CD4-positive, CD25-positive, alpha-beta regulatory T cell (primary cell): ENCODE data around the gene PMEL. TPM values are rescaled to one million over a fixed set of nuclear protein-coding genes. Genes with fewer than 3 reads are reported as not detected.
A peak's percentile ranks its signal among the peaks of the same experiment; 100 is the strongest.
"Not testable (repeated sequence)": the region's sequence is repeated elsewhere in the genome, so short reads cannot be mapped to it uniquely, and the experiment has no call there.

Source experiments
- ATAC-seq, 2 donors: fragments of 150-1000 bp; cut with Tn5 transposase; one replicate each; pipeline ENCODE4 v1.10.0; 2021; ENCODE audit warnings: low read depth in 2 of 2, moderate number of reproducible peaks in 2 of 2, moderate library complexity in 1 of 2
- DNase-seq, 3 donors: peaks; one replicate each; pipeline versions ENCODE4 v3.0.0 to v3.0.0-alpha.2; 2012 to 2022; ENCODE audit warnings: mixed read lengths in 1 of 3
- H3K27ac ChIP-seq: one replicate; pipeline ENCODE4 v1.7.0; 2013; ENCODE audit warnings: mild to moderate bottlenecking, low read length; ENCODE audit not compliant: insufficient read depth, poor library complexity, severe bottlenecking
- H3K27me3 ChIP-seq: one replicate; pipeline ENCODE4 v1.7.0; 2013; ENCODE audit warnings: low read length; ENCODE audit not compliant: control insufficient read depth, insufficient read depth
- H3K36me3 ChIP-seq: one replicate; pipeline ENCODE4 v1.7.0; 2013; ENCODE audit warnings: mild to moderate bottlenecking, low read length, moderate library complexity; ENCODE audit not compliant: control insufficient read depth, insufficient read depth
- H3K4me1 ChIP-seq: 2 replicates; pipeline ENCODE4 v1.7.0; 2013; ENCODE audit warnings: mild to moderate bottlenecking, low read length; ENCODE audit not compliant: insufficient read depth, control insufficient read depth, poor library complexity, severe bottlenecking
- H3K4me3 ChIP-seq: one replicate; pipeline ENCODE4 v1.7.0; 2013; ENCODE audit warnings: low read depth, mild to moderate bottlenecking, low read length, moderate library complexity
- H3K9me3 ChIP-seq, 2 experiments: 1 replicate in 1 of 2; 2 replicates in 1 of 2; pipeline ENCODE4 v1.7.0; 2013; ENCODE audit warnings: low read length in 2 of 2, mild to moderate bottlenecking in 1 of 2, moderate library complexity in 1 of 2; ENCODE audit not compliant: control insufficient read depth in 2 of 2
- H3K27ac Mint-ChIP-seq, 3 donors: one replicate each; pipeline ENCODE4 v1.8.0; 2020 to 2022; ENCODE audit warnings: mild to moderate bottlenecking in 3 of 3, mixed read lengths in 3 of 3, moderate library complexity in 2 of 3
- H3K27me3 Mint-ChIP-seq: one replicate; pipeline ENCODE4 v1.8.0; 2022; ENCODE audit warnings: mild to moderate bottlenecking, mixed read lengths
- H3K36me3 Mint-ChIP-seq: one replicate; pipeline ENCODE4 v1.8.0; 2020; ENCODE audit warnings: mixed read lengths
- H3K4me1 Mint-ChIP-seq, 4 donors: one replicate each; pipeline ENCODE4 v1.8.0; 2020 to 2022; ENCODE audit warnings: mixed read lengths in 4 of 4, mild to moderate bottlenecking in 1 of 4
- H3K4me3 Mint-ChIP-seq, 4 donors: one replicate each; pipeline ENCODE4 v1.8.0; 2020 to 2022; ENCODE audit warnings: mild to moderate bottlenecking in 4 of 4, mixed read lengths in 4 of 4, moderate library complexity in 3 of 4
- H3K9me3 Mint-ChIP-seq, 7 donors: one replicate each; pipeline ENCODE4 v1.8.0; 2020 to 2022; ENCODE audit warnings: mixed read lengths in 7 of 7, mild to moderate bottlenecking in 3 of 7, moderate library complexity in 2 of 7
- polyA plus RNA-seq, 4 donors: library from polyadenylated mRNA; unstranded; fragments of 300-500 nt; fragmentation: Illumina TruSeq; gene quantifications; one replicate each; pipeline ENCODE4 v1.2.3, GENCODE V29; 2021
- total RNA-seq: library from RNA; stranded (reverse); gene quantifications from one replicate; pipeline ENCODE4 v1.2.3, GENCODE V29; 2022

PMEL gene
- total and polyA plus RNA-seq, 5 donors from 2014 or later, result 0.52 to 0.86 (median 0.63) TPM; not detected in 1

DNA sequence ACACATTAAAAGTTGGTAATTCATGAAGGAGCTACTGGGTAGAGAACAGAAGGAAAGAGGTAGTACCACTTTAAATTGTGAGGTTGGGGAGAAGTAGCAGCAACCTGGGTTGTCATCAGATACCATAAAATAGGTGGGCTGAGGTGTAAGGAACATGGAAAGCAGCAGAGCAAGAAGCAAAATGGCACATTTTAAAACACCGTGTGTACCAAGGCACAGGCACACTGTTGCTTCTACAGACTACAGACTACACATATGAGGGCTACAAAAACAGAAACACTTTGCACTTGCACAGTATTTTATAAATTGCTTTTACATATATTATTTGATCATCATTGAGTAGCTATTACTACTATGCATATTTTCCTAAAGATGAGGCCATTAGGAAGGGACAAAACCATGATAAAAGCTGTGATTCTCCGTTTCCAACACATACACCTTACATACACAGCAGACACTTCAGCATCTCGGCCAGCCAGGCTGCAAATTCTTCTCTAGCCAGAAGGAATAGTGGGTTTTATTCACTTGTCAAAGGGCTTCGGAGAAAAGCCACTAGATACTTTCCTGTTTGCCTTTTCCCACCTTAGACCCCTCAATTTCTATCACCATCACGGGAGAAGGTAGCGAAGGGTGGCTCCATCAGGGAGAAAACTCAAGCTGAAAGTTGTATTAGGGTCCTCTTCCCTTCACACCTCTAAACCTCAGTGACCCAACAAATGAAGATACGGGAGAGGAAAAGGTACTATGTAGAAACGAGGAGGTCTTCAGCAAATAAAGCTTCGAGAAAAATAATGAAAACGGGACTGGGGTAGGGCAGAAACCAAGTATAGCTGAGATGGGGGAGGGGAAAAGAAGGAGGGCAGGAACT lies 39.7 kb downstream of the PMEL start:
- peaks cover 33 to 71% (median 51%) of the 10 kb centered on the region in 4 donors for H3K4me1 Mint-ChIP-seq
- Histone ChIP-seq H3K9me3 (no peaks in the 10 kb centered on the region), H3K4me3 (peak overlapping the region; percentile 94), H3K27me3 (no peaks in the 10 kb centered on the region), H3K36me3 (peaks cover 20% of the 10 kb centered on the region), H3K4me1 (peaks cover 64% of the 10 kb centered on the region), H3K27ac (peak overlapping the region; percentile 92)
- H3K27me3 Mint-ChIP-seq, result peaks cover 28% of the 10 kb centered on the region
- no peak for ATAC-seq
- peak overlapping the region; percentile 95 to 98 (median 97) for H3K27ac Mint-ChIP-seq
- peaks cover 0 to 3% (median 0%) of the 10 kb centered on the region in 7 donors for H3K9me3 Mint-ChIP-seq
- peaks cover 19% of the 10 kb centered on the region for H3K36me3 Mint-ChIP-seq
- peak in 1 of 3 donors; percentile 29 for DNase-seq
- peak overlapping the region; percentile 90 to 100 (median 98) for H3K4me3 Mint-ChIP-seq

DNA sequence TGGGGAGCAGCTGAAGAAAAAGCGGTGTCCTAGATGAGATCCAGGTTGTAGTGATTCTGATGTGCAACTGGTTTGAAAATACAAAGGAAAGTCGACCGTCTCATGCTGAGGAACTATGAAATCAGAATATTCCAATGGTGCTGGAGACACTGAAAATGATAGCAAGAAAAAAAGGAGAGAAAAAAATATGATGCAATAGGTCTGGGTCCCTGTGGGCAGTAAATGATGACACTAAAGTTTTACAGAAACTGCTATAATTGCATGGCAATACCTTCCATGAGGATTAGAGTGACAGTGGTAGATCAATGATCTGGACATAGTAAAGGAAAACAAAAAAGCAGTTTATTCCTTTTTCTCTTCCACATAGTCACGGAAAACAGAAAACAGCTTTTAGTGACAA lies 40.5 kb downstream of the PMEL start:
- peaks cover 28% of the 10 kb centered on the region for H3K27me3 Mint-ChIP-seq
- Histone ChIP-seq H3K4me1 (peaks cover 66% of the 10 kb centered on the region), H3K4me3 (peak overlapping the region; percentile 94), H3K36me3 (peaks cover 20% of the 10 kb centered on the region), H3K27ac (peak overlapping the region; percentile 92), H3K9me3 (no peaks in the 10 kb centered on the region), H3K27me3 (no peaks in the 10 kb centered on the region)
- ATAC-seq (no peak), DNase-seq (no peak)
- H3K4me3 Mint-ChIP-seq, result peak overlapping the region; percentile 90 to 100 (median 98)
- peaks cover 39 to 72% (median 55%) of the 10 kb centered on the region in 4 donors for H3K4me1 Mint-ChIP-seq
- peaks cover 19% of the 10 kb centered on the region for H3K36me3 Mint-ChIP-seq
- H3K9me3 Mint-ChIP-seq, result peaks cover 0 to 3% (median 0%) of the 10 kb centered on the region in 7 donors
- H3K27ac Mint-ChIP-seq, result peak overlapping the region; percentile 3 to 97 (median 95)

GRCh38 chr12:55923648-55924047 lies 42.2 kb downstream of the PMEL start:
- H3K27me3 ChIP-seq, H3K27ac ChIP-seq, H3K4me3 ChIP-seq, ATAC-seq, H3K9me3 Mint-ChIP-seq, H3K9me3 ChIP-seq, DNase-seq: not testable (repeated sequence)
- Mint-ChIP-seq H3K4me3 (peak overlapping the region in 1 of 4 donors; percentile 90), H3K4me1 (peaks cover 29 to 73% (median 49%) of the 10 kb centered on the region in 4 donors), H3K27ac (peak overlapping the region in 2 of 3 donors; percentile 13 to 97), H3K27me3 (peaks cover 14% of the 10 kb centered on the region), H3K36me3 (peaks cover 19% of the 10 kb centered on the region)
- peaks cover 51% of the 10 kb centered on the region for H3K4me1 ChIP-seq
- peaks cover 26% of the 10 kb centered on the region for H3K36me3 ChIP-seq

- Mint-ChIP-seq H3K9me3 (no peaks in the 10 kb centered on the region), H3K4me3 (peak overlapping the region in 1 of 4 donors; percentile 10), H3K27me3 (peaks cover 11% of the 10 kb centered on the region), H3K4me1 (peaks cover 29 to 71% (median 49%) of the 10 kb centered on the region in 4 donors), H3K36me3 (peaks cover 24% of the 10 kb centered on the region), H3K27ac (peak overlapping the region in 2 of 3 donors; percentile 47 to 68)
- H3K36me3 ChIP-seq, result peaks cover 29% of the 10 kb centered on the region
- no peak overlapping the region for H3K4me3 ChIP-seq
- no peaks in the 10 kb centered on the region for H3K27me3 ChIP-seq
- no peaks in the 10 kb centered on the region for H3K9me3 ChIP-seq
- ATAC-seq (no peak), DNase-seq (no peak)
- H3K4me1 ChIP-seq, result peaks cover 43% of the 10 kb centered on the region
- no peak overlapping the region for H3K27ac ChIP-seq
Measured at GRCh38 chr12:55922126-55922525, 43.7 kb downstream of the PMEL start.

- not testable (repeated sequence) for H3K9me3 Mint-ChIP-seq, H3K27ac ChIP-seq, H3K4me3 ChIP-seq, H3K27me3 ChIP-seq, ATAC-seq, H3K9me3 ChIP-seq, H3K27me3 Mint-ChIP-seq, DNase-seq
- Histone ChIP-seq H3K4me1 (peaks cover 31% of the 10 kb centered on the region), H3K36me3 (peaks cover 24% of the 10 kb centered on the region)
- Mint-ChIP-seq H3K4me3 (peak overlapping the region in 1 of 4 donors; percentile 76), H3K36me3 (peaks cover 27% of the 10 kb centered on the region), H3K27ac (peak overlapping the region in 1 of 3 donors; percentile 38), H3K4me1 (peaks cover 26 to 71% (median 44%) of the 10 kb centered on the region in 4 donors)
Measured at GRCh38 chr12:55919032-55919431, 46.8 kb downstream of the PMEL start.

GRCh38 chr12:55915482-55915859 lies 50.4 kb downstream of the PMEL start:
- Histone ChIP-seq H3K4me1 (peaks cover 17% of the 10 kb centered on the region), H3K9me3 (no peaks in the 10 kb centered on the region), H3K27ac (peak overlapping the region; percentile 25), H3K36me3 (peaks cover 20% of the 10 kb centered on the region), H3K4me3 (peak overlapping the region; percentile 23), H3K27me3 (no peaks in the 10 kb centered on the region)
- Mint-ChIP-seq H3K4me3 (peak overlapping the region in 1 of 4 donors; percentile 52), H3K27me3 (no peaks in the 10 kb centered on the region), H3K27ac (peak overlapping the region; percentile 2 to 9 (median 2)), H3K4me1 (peaks cover 22 to 60% (median 36%) of the 10 kb centered on the region in 4 donors), H3K36me3 (peaks cover 27% of the 10 kb centered on the region), H3K9me3 (no peaks in the 10 kb centered on the region)
- DNase-seq, result no peak
- ATAC-seq, result no peak

GRCh38 chr12:55912908-55913307 lies 52.9 kb downstream of the PMEL start:
- Mint-ChIP-seq H3K27ac (peak overlapping the region; percentile 78 to 85 (median 83)), H3K4me3 (no peak overlapping the region)
- no peak for ATAC-seq

More at GRCh38 chr12:55912908-55913307, 52.9 kb downstream of the PMEL start:
- peaks cover 27% of the 10 kb centered on the region for H3K36me3 Mint-ChIP-seq
- no peaks in the 10 kb centered on the region for H3K27me3 Mint-ChIP-seq
- peaks cover 30 to 52% (median 32%) of the 10 kb centered on the region in 4 donors for H3K4me1 Mint-ChIP-seq
- peaks cover 17% of the 10 kb centered on the region for H3K4me1 ChIP-seq
- H3K9me3 Mint-ChIP-seq, result no peaks in the 10 kb centered on the region
- no peaks in the 10 kb centered on the region for H3K27me3 ChIP-seq
- no peak for DNase-seq
- peak overlapping the region; percentile 24 for H3K27ac ChIP-seq
- peaks cover 17% of the 10 kb centered on the region for H3K36me3 ChIP-seq
- no peaks in the 10 kb centered on the region for H3K9me3 ChIP-seq
- H3K4me3 ChIP-seq, result no peak overlapping the region
